BLaER1 treated with 17β-estradiol and CSF1 and Interleukin-3, amounts not matched to agents 10 nM and 100 nM (cell line): Measurements from ENCODE around the gene RASGEF1B.

Experiments
- H3K27ac ChIP-seq, 11 experiments: shearing (Covaris generic); formaldehyde crosslinking; 2 replicates each; pipeline ENCODE4 v1.8.1; 2022
- H3K27me3 ChIP-seq, 11 experiments: shearing (Covaris generic); formaldehyde crosslinking; 2 replicates each; pipeline ENCODE4 v1.8.1; 2022
- H3K36me3 ChIP-seq, 11 experiments: shearing (Covaris generic); formaldehyde crosslinking; 2 replicates each; pipeline ENCODE4 v1.8.1; 2022
- H3K4me1 ChIP-seq, 10 experiments: shearing (Covaris generic); formaldehyde crosslinking; 2 replicates each; pipeline ENCODE4 v1.8.1; 2022
- H3K4me2 ChIP-seq, 11 experiments: shearing (Covaris generic); formaldehyde crosslinking; 2 replicates each; pipeline ENCODE4 v1.8.1; 2022
- H3K4me3 ChIP-seq, 10 experiments: shearing (Covaris generic); formaldehyde crosslinking; 2 replicates each; pipeline ENCODE4 v1.8.1; 2022
- H3K9ac ChIP-seq, 11 experiments: shearing (Covaris generic); formaldehyde crosslinking; 2 replicates each; pipeline ENCODE4 v1.8.1; 2022
- H3K9me3 ChIP-seq, 11 experiments: shearing (Covaris generic); formaldehyde crosslinking; replicated peaks in 1 of 11; 2 replicates each; pipeline ENCODE4 v1.8.1; 2022
- H4K20me1 ChIP-seq, 11 experiments: shearing (Covaris generic); formaldehyde crosslinking; 2 replicates each; pipeline ENCODE4 v1.8.1; 2022
- Cebpa-rat ChIP-seq, 11 experiments: shearing (Covaris generic); IDR thresholded peaks; 2 replicates each; pipeline ENCODE4 v1.8.1; 2022

The RASGEF1B gene

GRCh38 chr4:81471588-81472280 is at the start of gene RASGEF1B:
Gene RASGEF1B, minus strand, starts transcription at chr4:81471907. Its CDS starts 12,399 bp downstream, at chr4:81459508.
- peaks cover 0 to 16% (median 9%) of the 10 kb centered on the region in 11 experiments; a peak in 13 of 22 replicates for H3K9me3 ChIP-seq
- no peaks in the 10 kb centered on the region for H3K36me3 ChIP-seq
- H4K20me1 ChIP-seq, result peaks cover 0 to 36% (median 14%) of the 10 kb centered on the region in 11 experiments; a peak in 12 of 22 replicates
- peak within 1 kb of the TSS; percentile 80 to 97 (median 92) for H3K4me2 ChIP-seq
- H3K27ac ChIP-seq, result peak within 1 kb of the TSS; percentile 80 to 99 (median 86)
- peak within 1 kb of the TSS; percentile 83 to 100 (median 90) for H3K9ac ChIP-seq
- H3K4me3 ChIP-seq, result peak within 1 kb of the TSS; percentile 79 to 96 (median 91)
- H3K27me3 ChIP-seq, result no peaks in the 10 kb centered on the region
- peaks cover 31 to 60% (median 41%) of the 10 kb centered on the region in 10 experiments for H3K4me1 ChIP-seq
- no peak for TF ChIP-seq Cebpa-rat (IDR thresholded peaks at IDR 0.05)

GRCh38 chr4:81519856-81520255 is 48.1 kb upstream of the RASGEF1B start:
- Histone ChIP-seq H3K27ac (0 out of 22 replicates have a peak overlapping the region, but pooled peaks of 1 of the 11 experiments have one; percentile 5), H3K9me3 (no peaks in the 10 kb centered on the region), H3K27me3 (no peaks in the 10 kb centered on the region), H4K20me1 (no peaks in the 10 kb centered on the region), H3K4me2 (peak overlapping the region in 3 of 11 experiments; percentile 23 to 56 (median 44); a peak in 5 of 22 replicates), H3K4me1 (peaks cover 0 to 23% (median 4%) of the 10 kb centered on the region in 10 experiments; a peak in 6 of 20 replicates), H3K36me3 (no peaks in the 10 kb centered on the region), H3K4me3 (no peak overlapping the region), H3K9ac (no peak overlapping the region)
- no peak for TF ChIP-seq Cebpa-rat (IDR thresholded peaks at IDR 0.05)

GRCh38 chr4:81519427-81519773 is 47.7 kb upstream of the RASGEF1B start:
- Histone ChIP-seq H4K20me1 (no peaks in the 10 kb centered on the region), H3K9ac (no peak overlapping the region), H3K36me3 (no peaks in the 10 kb centered on the region), H3K4me1 (peaks cover 0 to 23% (median 4%) of the 10 kb centered on the region in 10 experiments; a peak in 6 of 20 replicates), H3K9me3 (no peaks in the 10 kb centered on the region), H3K4me3 (no peak overlapping the region), H3K27ac (0 out of 22 replicates have a peak overlapping the region, but pooled peaks of 1 of the 11 experiments have one; percentile 5), H3K4me2 (peak overlapping the region in 3 of 11 experiments; percentile 15 to 56 (median 23); a peak in 5 of 22 replicates), H3K27me3 (no peaks in the 10 kb centered on the region)
- no peak for TF ChIP-seq Cebpa-rat (IDR thresholded peaks at IDR 0.05)

- Histone ChIP-seq H3K4me2 (peak overlapping the region in 3 of 11 experiments; percentile 15 to 56 (median 23); a peak in 6 of 22 replicates), H3K4me1 (peaks cover 2 to 25% (median 5%) of the 10 kb centered on the region in 10 experiments; a peak in 14 of 20 replicates), H3K36me3 (no peaks in the 10 kb centered on the region), H4K20me1 (no peaks in the 10 kb centered on the region), H3K4me3 (no peak overlapping the region), H3K9ac (no peak overlapping the region), H3K9me3 (no peaks in the 10 kb centered on the region), H3K27me3 (no peaks in the 10 kb centered on the region), H3K27ac (no peak overlapping the region)
- no peak for TF ChIP-seq Cebpa-rat (IDR thresholded peaks at IDR 0.05)
Observed at GRCh38 chr4:81518762-81519426, 47.2 kb upstream of the RASGEF1B start.

- no peaks in the 10 kb centered on the region for H4K20me1 ChIP-seq
- no peak overlapping the region for H3K27ac ChIP-seq
- H3K9ac ChIP-seq, result no peak overlapping the region
- H3K36me3 ChIP-seq, result no peaks in the 10 kb centered on the region
- peaks cover 24 to 50% (median 29%) of the 10 kb centered on the region in 10 experiments for H3K4me1 ChIP-seq
- H3K27me3 ChIP-seq, result no peaks in the 10 kb centered on the region
- no peak for TF ChIP-seq Cebpa-rat (IDR thresholded peaks at IDR 0.05)
- no peaks in the 10 kb centered on the region for H3K9me3 ChIP-seq
- H3K4me2 ChIP-seq, result no peak overlapping the region
- H3K4me3 ChIP-seq, result no peak overlapping the region
Observed at GRCh38 chr4:81516241-81516640, 44.5 kb upstream of the RASGEF1B start.

GRCh38 chr4:81512757-81513501 is 41.2 kb upstream of the RASGEF1B start:
- Histone ChIP-seq H3K27ac (peak overlapping the region in 9 of 11 experiments; percentile 29 to 79 (median 56); a peak in 15 of 22 replicates), H3K9ac (peak overlapping the region in 6 of 11 experiments; percentile 16 to 50 (median 32); a peak in 7 of 22 replicates), H4K20me1 (no peaks in the 10 kb centered on the region), H3K4me3 (0 out of 20 replicates have a peak overlapping the region, but pooled peaks of 1 of the 10 experiments have one; percentile 19), H3K4me1 (peaks cover 55 to 63% (median 61%) of the 10 kb centered on the region in 10 experiments), H3K4me2 (peak overlapping the region; percentile 68 to 87 (median 82)), H3K36me3 (no peaks in the 10 kb centered on the region), H3K27me3 (no peaks in the 10 kb centered on the region), H3K9me3 (no peaks in the 10 kb centered on the region)
- TF ChIP-seq Cebpa-rat (IDR thresholded peaks at IDR 0.05), result no peak

GRCh38 chr4:81512001-81512756 is 40.5 kb upstream of the RASGEF1B start:
- no peaks in the 10 kb centered on the region for H3K27me3 ChIP-seq
- peak overlapping the region in 1 of 11 experiments; percentile 47; a peak in 2 of 22 replicates for H3K9ac ChIP-seq
- TF ChIP-seq Cebpa-rat (IDR thresholded peaks at IDR 0.05), result no peak
- H3K27ac ChIP-seq, result peak overlapping the region in 6 of 11 experiments; percentile 1 to 79 (median 38); a peak in 12 of 22 replicates
- no peaks in the 10 kb centered on the region for H4K20me1 ChIP-seq
- H3K9me3 ChIP-seq, result no peaks in the 10 kb centered on the region
- no peak overlapping the region for H3K4me3 ChIP-seq
- peak overlapping the region; percentile 51 to 87 (median 82) for H3K4me2 ChIP-seq
- H3K36me3 ChIP-seq, result no peaks in the 10 kb centered on the region
- peaks cover 55 to 70% (median 66%) of the 10 kb centered on the region in 10 experiments for H3K4me1 ChIP-seq

GRCh38 chr4:81510643-81511178 is 39.0 kb upstream of the RASGEF1B start:
- peak overlapping the region; percentile 67 to 87 (median 81); a peak in 19 of 22 replicates for H3K27ac ChIP-seq
- H3K9ac ChIP-seq, result peak overlapping the region in 3 of 11 experiments; percentile 5 to 71 (median 45); a peak in 5 of 22 replicates
- no peak overlapping the region for H3K4me3 ChIP-seq
- H3K9me3 ChIP-seq, result no peaks in the 10 kb centered on the region
- no peaks in the 10 kb centered on the region for H4K20me1 ChIP-seq
- H3K4me1 ChIP-seq, result peaks cover 63 to 84% (median 78%) of the 10 kb centered on the region in 10 experiments
- no peaks in the 10 kb centered on the region for H3K27me3 ChIP-seq
- no peak for TF ChIP-seq Cebpa-rat (IDR thresholded peaks at IDR 0.05)
- H3K4me2 ChIP-seq, result peak overlapping the region; percentile 22 to 87 (median 81); a peak in 20 of 22 replicates
- no peaks in the 10 kb centered on the region for H3K36me3 ChIP-seq
